Panc1 (cell line): ENCODE measurements around the gene PSMA8. TPM values are rescaled to one million over a fixed set of nuclear protein-coding genes. Genes with fewer than 3 reads are reported as not detected.

Experiments
- ATAC-seq: fragments of 200-7000 bp; cut with Tn5 transposase; 2 replicates; pipeline ENCODE4 v1.9.1; 2020; ENCODE audit warnings: mild to moderate bottlenecking, moderate library complexity
- BruUV-seq: library from RNA; stranded (reverse); fragments of 400-500 nt; replicated peaks from 2 replicates; lab custom pipeline; 2021; lab: Mats Ljungman, UMichigan
- CTCF ChIA-PET: fragments of 300-600 bp; sonication (Branson Sonifier 250); formaldehyde crosslinking; loops from one replicate; lab custom pipeline; 2022; ENCODE audit warnings: antibody characterized with exemption; lab: Charles Lee
- POLR2A ChIA-PET: fragments of 300-600 bp; sonication (Branson Sonifier 250); formaldehyde crosslinking; loops from one replicate; lab custom pipeline; 2022; ENCODE audit warnings: antibody characterized with exemption; lab: Charles Lee
- DNase-seq: peaks from one replicate; pipeline ENCODE4 v3.0.0-alpha.2; 2010; ENCODE audit warnings: low read depth, low spot score
- H3K27ac ChIP-seq: 2 replicates; pipeline ENCODE4 v1.5.1; 2011; ENCODE audit warnings: mild to moderate bottlenecking, low read length, inconsistent platforms
- H3K27me3 ChIP-seq: fragments of 200-500 bp; sonication (Bioruptor generic); 2 replicates; pipeline ENCODE4 v1.6.0; 2014; ENCODE audit warnings: low read length, inconsistent platforms; ENCODE audit not compliant: control insufficient read depth, insufficient read depth
- H3K36me3 ChIP-seq: fragments of 200-500 bp; sonication (Bioruptor generic); 2 replicates; pipeline ENCODE4 v1.5.1; 2014; ENCODE audit warnings: inconsistent platforms, mild to moderate bottlenecking, low read length, moderate library complexity; ENCODE audit not compliant: control insufficient read depth, insufficient read depth
- H3K4me1 ChIP-seq: 2 replicates; pipeline ENCODE4 v1.5.1; 2011; ENCODE audit warnings: inconsistent platforms, mild to moderate bottlenecking, low read length, moderate library complexity; ENCODE audit not compliant: control insufficient read depth, insufficient read depth
- H3K4me3 ChIP-seq, 2 experiments: 2 replicates each; pipeline ENCODE4 v1.5.1; 2011 to 2012; ENCODE audit warnings: low read depth in 2 of 2, low read length in 2 of 2, mild to moderate bottlenecking in 2 of 2, inconsistent platforms in 1 of 2, moderate library complexity in 1 of 2
- H3K9me3 ChIP-seq: fragments of 200-500 bp; sonication (Bioruptor generic); 2 replicates; pipeline ENCODE4 v1.5.1; 2014; ENCODE audit warnings: low read depth, mild to moderate bottlenecking, inconsistent platforms, low read length, moderate library complexity; ENCODE audit not compliant: control insufficient read depth, insufficient read depth
- POLR2AphosphoS5 ChIP-seq: IDR thresholded peaks from 2 replicates; pipeline ENCODE4 v1.6.1; 2012; ENCODE audit warnings: mild to moderate bottlenecking, low read depth, low read length, moderate library complexity
- SIN3A ChIP-seq: IDR thresholded peaks from 2 replicates; pipeline ENCODE4 v1.6.1; 2012; ENCODE audit warnings: low read depth, mild to moderate bottlenecking, low read length, moderate library complexity, borderline replicate concordance; ENCODE audit not compliant: insufficient read depth
- TCF7L2 ChIP-seq: IDR thresholded peaks from 2 replicates; pipeline ENCODE4 v1.6.1; 2011; ENCODE audit warnings: mild to moderate bottlenecking, low read depth, low read length, inconsistent platforms
- in situ Hi-C: cut with HindIII; loops from 2 replicates; pipeline ENCODE4 v1.10.0; 2016; ENCODE audit warnings: low sequenced_read_pairs, low pct_unique_long_range_greater_than_20kb
- intact Hi-C: fragments of 100-400 bp; cut with micrococcal nuclease; formaldehyde crosslinking; loops from one replicate; pipeline ENCODE4 v1.10.0; 2022; ENCODE audit not compliant: unreplicated experiment
- total RNA-seq: library from RNA; stranded (reverse); gene quantifications from one replicate; pipeline ENCODE4 v1.2.1, GENCODE V29; 2021; ENCODE audit not compliant: unreplicated experiment
- TF ChIP-seq, protein P1 (sequence below): fragments of 450-650 bp; IDR thresholded peaks from 2 replicates; pipeline ENCODE4 v1.5.1; 2017; ENCODE audit warnings: mild to moderate bottlenecking
- TF ChIP-seq, protein P2 (sequence below), 2 experiments: IDR thresholded peaks; 2 replicates each; pipeline ENCODE4 v1.6.1; 2011 to 2012; ENCODE audit warnings: low read depth in 2 of 2, control low read depth in 1 of 2, low read length in 1 of 2, mild to moderate bottlenecking in 1 of 2, moderate library complexity in 1 of 2; ENCODE audit not compliant: insufficient read depth in 1 of 2

PSMA8 gene
- total RNA-seq, 1 experiment from 2014 or later: not detected

DNA sequence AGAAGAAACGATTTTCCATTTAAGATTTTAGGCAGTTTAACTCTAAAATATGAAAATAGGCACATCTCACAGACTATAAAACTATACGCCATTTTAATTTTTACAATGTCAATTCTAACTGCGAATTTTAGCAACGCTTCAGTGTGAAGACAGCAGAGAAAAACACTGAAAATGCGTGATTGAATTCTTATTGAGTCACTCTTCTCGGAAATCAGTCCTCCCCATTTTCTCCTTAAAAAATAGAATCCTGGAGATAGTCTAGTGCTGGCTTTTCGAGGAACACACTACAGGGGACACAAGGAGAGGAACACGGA is 92.2 kb downstream of the PSMA8 start:
- POLR2A ChIA-PET: interaction anchor here (1.0 kb wide), 1 partner anchor 8 kb away, joined by 10 read pairs; no protein-coding TSS in a partner anchor
- DNase-seq: no peak
- Histone ChIP-seq H3K4me3 (peak overlapping the region; percentile 76 to 83), H3K4me1 (peaks cover 11% of the 10 kb centered on the region), H3K27ac (peak overlapping the region; percentile 80), H3K36me3 (no peaks in the 10 kb centered on the region; the same call in 1 of the 2 replicates), H3K9me3 (no peaks in the 10 kb centered on the region), H3K27me3 (no peaks in the 10 kb centered on the region)
- intact Hi-C loops (loop anchor here (5.0 kb wide), 1 partner anchor 134 kb away; the partner anchor contains the start of gene SS18), in situ Hi-C loops (no loop called here)
- CTCF ChIA-PET: no interaction called here
- no peak for TF ChIP-seq SIN3A
- BruUV-seq: no TSS peak
- no peak for ATAC-seq

DNA sequence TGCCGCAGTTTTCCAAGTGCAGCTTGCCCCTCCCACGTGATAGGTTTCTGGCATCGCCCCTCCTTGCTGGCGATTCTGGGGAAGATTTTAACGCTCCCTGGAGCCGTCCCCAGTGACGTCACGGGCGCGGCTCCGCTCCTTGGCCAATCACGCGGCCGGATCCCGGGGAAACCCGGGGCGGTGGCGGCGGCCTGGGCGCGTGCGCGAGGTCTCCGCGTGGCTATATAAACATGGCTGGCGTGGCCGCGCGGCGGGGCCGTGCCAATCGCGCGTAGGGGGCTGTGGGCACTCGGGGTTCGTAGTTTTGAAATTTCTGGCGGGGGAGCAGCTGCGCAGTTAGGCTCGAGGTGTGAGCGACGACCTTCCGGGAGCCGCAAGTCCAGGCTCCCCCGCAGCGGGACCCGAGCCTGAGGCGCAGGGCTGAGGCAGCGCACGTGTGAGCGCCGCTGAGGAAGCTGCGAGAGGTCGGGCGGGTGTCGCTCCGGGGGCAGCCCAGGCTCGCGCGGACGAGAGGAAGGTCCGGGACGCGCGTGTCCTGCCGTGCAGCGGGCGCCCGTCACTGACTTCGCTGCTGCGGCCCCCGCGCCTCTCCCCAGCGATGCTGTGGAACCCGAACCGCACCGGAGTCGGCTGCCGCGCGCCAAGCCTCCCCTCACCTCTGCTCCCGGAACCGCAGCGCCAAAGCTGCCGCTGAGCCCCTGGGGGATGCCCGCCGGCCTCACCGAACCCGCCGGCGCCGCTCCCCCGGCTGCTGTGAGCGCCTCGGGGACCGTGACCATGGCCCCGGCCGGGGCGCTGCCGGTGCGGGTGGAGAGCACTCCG is 92.8 kb downstream of the PSMA8 start, which contains the start of gene TAF4B:
TSS of gene TAF4B (plus strand) at position 217 of the 822 bp plus-strand sequence. CDS start at position 706, 489 bp downstream.
- Histone ChIP-seq H3K27ac (peak within 1 kb of the TSS; percentile 80), H3K9me3 (no peaks in the 10 kb centered on the region), H3K36me3 (no peaks in the 10 kb centered on the region; the same call in 1 of the 2 replicates), H3K4me3 (peak within 1 kb of the TSS; percentile 76 to 83), H3K27me3 (no peaks in the 10 kb centered on the region), H3K4me1 (peaks cover 11% of the 10 kb centered on the region)
- TF ChIP-seq POLR2AphosphoS5: peak; percentile 67; the same call in 1 of the 2 replicates
- TF ChIP-seq, protein P1, sequence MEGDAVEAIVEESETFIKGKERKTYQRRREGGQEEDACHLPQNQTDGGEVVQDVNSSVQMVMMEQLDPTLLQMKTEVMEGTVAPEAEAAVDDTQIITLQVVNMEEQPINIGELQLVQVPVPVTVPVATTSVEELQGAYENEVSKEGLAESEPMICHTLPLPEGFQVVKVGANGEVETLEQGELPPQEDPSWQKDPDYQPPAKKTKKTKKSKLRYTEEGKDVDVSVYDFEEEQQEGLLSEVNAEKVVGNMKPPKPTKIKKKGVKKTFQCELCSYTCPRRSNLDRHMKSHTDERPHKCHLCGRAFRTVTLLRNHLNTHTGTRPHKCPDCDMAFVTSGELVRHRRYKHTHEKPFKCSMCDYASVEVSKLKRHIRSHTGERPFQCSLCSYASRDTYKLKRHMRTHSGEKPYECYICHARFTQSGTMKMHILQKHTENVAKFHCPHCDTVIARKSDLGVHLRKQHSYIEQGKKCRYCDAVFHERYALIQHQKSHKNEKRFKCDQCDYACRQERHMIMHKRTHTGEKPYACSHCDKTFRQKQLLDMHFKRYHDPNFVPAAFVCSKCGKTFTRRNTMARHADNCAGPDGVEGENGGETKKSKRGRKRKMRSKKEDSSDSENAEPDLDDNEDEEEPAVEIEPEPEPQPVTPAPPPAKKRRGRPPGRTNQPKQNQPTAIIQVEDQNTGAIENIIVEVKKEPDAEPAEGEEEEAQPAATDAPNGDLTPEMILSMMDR: no peak
- TF ChIP-seq, protein P2, sequence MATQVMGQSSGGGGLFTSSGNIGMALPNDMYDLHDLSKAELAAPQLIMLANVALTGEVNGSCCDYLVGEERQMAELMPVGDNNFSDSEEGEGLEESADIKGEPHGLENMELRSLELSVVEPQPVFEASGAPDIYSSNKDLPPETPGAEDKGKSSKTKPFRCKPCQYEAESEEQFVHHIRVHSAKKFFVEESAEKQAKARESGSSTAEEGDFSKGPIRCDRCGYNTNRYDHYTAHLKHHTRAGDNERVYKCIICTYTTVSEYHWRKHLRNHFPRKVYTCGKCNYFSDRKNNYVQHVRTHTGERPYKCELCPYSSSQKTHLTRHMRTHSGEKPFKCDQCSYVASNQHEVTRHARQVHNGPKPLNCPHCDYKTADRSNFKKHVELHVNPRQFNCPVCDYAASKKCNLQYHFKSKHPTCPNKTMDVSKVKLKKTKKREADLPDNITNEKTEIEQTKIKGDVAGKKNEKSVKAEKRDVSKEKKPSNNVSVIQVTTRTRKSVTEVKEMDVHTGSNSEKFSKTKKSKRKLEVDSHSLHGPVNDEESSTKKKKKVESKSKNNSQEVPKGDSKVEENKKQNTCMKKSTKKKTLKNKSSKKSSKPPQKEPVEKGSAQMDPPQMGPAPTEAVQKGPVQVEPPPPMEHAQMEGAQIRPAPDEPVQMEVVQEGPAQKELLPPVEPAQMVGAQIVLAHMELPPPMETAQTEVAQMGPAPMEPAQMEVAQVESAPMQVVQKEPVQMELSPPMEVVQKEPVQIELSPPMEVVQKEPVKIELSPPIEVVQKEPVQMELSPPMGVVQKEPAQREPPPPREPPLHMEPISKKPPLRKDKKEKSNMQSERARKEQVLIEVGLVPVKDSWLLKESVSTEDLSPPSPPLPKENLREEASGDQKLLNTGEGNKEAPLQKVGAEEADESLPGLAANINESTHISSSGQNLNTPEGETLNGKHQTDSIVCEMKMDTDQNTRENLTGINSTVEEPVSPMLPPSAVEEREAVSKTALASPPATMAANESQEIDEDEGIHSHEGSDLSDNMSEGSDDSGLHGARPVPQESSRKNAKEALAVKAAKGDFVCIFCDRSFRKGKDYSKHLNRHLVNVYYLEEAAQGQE (IDR thresholded peaks at IDR 0.05; ENCODE audit: insufficient read depth in 1 of 2, low read depth in 2 of 2, low read length in 1 of 2): no peak
- no peak for TF ChIP-seq TCF7L2
- peak; percentile 91 for TF ChIP-seq SIN3A
- ChIA-PET POLR2A (interaction anchor here (0.6 to 1.0 kb wide), 2 partner anchors 9 to 210 kb away, joined by 6 to 10 read pairs; no protein-coding TSS in a partner anchor), CTCF (no interaction called here)
- DNase-seq (peak; percentile 62), ATAC-seq (peak; percentile 95)
- in situ Hi-C loops (no loop called here), intact Hi-C loops (loop anchor here (5.0 kb wide), 1 partner anchor 134 kb away; the partner anchor contains the start of gene SS18)
- no TSS peak for BruUV-seq
